CD4-positive, alpha-beta T cell treated with Interleukin-10 for 1 hour (primary cell): ENCODE results near the gene PPARD.
"Not testable (repeated sequence)": the region's sequence is repeated elsewhere in the genome, so short reads cannot be mapped to it uniquely, and the experiment has no call there.

Experiments used
- DNase-seq: peaks from one replicate; pipeline ENCODE4 v3.0.0-alpha.2; 2020

PPARD gene

DNA sequence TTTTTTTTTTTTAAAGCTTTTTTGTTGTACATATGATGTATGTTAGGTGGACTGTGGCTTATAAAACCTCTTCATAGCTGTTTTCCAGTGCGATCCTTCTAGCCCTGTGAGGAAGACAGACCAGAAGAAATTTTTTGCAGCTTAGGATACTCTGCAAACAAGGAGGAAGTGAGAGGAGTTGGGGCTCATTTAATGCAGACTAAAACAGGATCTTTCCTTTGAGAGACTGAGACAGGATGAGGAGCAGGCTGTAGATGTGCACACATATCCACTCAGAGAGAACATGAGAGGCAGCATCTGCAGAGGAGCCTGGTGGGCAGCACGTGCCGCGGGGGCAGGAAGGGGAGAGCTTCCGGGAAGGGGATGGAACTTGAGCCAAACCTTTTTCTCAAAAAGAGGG, 45.7 kb downstream of the PPARD start:
- no peak for DNase-seq

DNA sequence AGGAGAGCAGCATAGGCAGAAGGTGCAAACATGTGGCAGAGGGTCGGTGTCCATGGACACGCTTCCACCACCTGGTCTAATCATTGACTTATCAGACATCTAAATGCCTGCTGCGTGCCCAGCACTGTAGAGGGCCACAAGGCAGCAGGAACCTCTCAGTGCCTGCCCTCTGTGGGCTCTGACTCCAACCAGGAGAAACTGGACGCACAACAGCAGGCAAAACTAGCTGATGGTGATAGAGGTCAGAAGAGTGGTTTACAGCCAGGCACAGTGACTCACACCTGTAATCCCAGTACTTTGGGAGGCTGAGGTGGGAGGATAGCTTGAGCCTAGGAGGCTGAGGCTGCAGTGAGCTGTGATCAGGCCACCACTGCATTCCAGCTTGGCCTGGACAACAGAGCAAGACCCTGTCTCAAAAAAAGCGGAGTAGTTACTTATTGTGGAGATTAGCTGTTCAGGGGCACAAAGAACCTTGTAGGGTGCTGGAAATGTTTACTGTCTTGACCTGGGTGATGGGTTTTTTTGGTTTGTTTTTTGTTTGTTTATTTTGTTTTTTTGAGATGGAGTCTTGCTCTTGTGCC, 46.5 kb downstream of the PPARD start:
- DNase-seq: no peak

GRCh38 chr6:35389386-35389785, 47.0 kb downstream of the PPARD start:
- not testable (repeated sequence) for DNase-seq

DNA sequence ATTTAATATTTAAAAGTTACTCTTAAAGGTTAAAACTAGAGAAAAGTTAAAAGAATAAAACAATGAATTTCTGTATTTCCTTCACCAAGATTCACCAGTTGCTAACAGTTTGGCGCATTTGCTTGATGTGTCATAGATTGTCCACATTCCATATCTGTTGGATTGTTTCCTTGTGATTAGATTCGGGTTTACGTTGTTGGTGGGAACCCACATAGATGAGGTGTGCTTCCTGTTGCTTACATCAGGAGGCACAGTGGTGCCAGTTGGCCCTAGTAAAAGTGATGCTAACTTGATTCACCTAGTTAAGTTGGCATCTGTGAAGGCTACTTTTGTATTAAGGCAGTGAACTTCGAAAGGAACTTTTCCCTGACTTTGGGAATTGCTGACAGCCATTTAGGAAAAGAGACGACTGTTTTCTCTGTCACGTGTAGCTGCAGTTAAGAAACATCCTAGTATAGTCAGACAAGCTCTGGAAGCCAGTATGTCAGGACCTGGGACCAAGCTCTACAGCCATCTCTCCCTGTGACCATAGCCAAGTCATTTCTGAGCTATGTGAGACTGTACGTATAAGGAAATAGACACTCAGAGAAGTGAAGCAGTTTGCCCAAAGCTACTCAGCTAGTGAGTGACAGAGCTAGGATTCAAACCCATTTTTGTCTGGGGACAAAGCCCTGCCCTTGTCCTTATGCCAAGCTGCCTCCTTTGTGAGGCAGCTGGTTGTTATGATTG, 49.0 kb downstream of the PPARD start:
- DNase-seq: peak; percentile 23

DNA sequence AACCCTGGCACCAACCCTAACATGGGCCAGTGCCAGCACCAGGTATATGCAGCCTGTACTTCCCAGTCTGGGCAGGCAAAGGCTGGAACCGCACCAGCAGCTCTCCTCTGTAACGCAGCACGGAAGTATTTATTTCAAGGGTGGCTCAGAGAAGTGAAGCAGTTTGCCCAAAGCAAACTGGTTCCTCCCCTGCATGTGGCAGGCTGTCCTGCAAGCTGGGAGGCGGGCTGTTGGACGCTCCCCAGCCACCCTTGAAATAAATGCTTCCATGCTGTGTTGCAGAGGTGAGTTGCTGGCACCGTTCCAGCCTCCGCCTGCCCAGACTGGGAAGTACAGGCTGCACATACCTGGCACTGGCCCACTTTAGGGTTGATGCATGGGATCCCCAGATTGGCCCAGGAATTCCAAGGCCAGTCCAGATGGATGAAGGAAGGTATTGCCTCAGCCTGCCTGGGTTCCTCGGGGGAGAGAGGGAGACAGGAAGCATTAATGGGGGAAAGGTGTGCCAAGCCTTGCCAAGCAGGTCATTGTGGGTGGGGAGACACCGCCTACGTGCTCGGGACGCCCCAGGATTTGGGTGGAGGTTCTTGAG, 49.8 kb downstream of the PPARD start:
- no peak for DNase-seq

DNA sequence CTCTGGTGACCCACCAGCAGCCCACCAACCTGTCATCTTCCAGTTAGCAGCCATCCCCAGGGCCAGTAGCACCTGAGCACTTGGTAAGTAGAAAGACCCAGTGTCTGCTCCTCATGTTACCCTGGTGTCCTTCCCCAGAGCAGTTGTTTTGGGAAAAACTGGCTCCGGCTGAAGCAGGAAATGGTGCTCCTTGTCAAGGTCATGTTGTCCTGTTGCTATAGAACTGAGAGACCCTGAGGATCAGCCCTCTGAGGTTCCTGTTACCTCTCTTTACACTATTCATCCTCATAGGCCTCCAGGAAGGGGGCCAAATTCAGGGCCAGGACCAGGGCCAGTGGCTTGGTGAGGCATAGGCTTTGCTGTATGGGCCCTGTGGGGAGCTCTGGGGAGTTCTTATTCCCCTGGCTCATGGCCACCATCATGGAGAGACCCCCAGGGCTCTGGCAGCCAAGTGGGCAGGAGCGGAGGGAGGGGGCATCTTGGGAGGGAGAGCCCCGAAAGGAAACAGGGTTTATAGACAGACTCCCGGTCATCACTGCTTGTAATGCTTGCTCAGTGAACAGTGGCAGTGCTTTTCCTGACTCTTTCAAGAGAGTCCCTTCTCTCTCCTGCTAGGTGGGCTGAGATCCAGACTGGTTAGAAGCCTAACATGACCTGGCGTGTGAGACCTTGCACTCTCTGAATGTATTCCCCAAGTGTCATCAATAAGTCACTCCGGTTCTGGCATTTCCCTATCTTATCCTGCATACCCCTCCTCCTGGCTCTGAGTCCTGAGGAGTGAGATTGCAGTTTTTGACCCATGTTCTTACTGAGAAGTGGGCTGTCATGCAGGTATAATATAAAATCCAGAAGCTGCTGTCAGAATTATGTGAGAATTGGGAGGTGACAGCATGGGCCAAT, 50.7 kb downstream of the PPARD start:
- no peak for DNase-seq

DNA sequence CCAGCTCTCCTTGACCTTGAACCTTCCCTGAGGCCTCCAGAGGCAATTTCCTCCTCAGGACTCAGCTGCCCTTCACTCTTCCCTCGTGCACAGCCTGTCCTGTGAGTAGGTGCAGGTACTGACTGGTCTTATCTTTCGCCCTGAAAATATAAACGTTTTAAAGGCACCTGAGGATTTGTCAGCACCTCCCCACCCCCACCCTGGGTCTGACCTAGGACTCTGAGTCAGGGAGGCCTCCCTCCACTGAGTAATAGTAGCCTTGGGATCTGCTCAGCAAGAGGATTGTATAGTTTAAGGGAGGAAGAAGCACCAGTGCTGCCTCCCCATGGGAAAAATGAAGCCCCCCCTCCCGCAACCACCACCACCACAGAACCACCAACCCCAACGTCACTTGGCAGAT, 54.6 kb downstream of the PPARD start:
- no peak for DNase-seq

DNA sequence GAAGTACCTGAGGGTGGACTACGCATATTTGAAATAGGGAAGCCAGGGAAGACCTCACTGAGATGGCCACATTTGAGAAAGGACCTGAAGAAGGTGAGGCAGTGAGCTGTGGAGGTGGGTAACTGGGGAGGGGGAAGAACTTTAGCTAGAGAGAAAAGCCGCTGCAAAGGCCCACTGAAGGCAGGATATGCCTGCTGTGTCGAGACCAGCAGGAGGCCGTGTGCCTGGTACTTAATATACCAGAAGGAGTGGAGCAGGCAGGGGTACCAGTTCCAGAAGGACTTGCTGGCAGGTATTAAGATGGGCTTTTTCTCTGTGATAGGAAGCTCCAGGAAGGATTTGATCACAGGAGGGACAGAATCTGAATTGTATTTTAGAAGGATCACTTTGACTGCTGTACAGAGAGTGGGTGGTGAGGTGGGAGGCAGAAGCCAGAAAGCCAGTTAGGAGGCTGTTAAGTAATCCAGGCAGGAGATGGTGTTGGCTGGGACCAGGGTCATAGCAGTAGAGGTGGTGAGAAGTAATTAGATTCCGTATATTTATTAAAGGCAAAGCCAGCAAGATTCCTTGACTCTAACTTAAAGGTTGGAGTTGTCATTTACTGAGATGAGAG, 55.6 kb downstream of the PPARD start:
- no peak for DNase-seq

DNA sequence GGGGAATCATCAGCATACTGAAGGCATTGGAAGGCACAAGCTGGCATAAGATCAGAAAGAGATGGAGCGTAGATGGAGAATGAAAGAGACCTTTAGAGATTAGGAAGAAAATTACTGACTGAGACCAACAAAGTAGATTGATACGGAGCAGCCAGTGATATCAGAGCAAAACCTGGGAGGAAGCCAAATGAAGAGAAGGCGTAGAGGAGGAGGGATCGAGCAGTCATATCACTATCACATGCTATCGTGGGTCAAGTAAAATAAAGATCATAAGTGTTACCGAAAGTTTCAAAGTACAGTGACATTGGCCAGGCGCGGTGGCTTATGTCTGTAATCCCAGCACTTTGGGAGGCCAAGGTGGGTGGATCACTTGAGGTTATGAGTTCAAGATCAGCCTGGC, 56.2 kb downstream of the PPARD start:
- DNase-seq: no peak

DNA sequence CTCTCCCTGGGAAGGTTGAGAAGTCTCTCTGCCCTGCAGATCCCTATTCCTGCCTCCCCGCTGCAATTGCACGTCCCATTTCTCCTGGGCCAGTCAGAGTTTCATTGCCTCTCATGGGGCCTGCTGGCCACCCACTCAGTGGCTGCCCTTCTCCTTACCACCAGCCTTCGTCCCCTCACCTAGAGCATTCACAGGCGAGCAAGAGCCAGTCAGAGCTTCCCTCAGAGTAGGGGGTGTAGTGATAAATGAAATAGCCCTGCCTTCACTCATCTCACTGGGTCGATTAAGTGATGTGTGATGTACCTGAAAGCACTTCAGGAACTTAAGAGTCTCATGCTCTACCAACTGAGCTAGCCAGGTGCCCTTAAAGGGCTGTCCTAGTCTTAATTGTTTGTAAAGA, 57.8 kb downstream of the PPARD start:
- DNase-seq: no peak

DNA sequence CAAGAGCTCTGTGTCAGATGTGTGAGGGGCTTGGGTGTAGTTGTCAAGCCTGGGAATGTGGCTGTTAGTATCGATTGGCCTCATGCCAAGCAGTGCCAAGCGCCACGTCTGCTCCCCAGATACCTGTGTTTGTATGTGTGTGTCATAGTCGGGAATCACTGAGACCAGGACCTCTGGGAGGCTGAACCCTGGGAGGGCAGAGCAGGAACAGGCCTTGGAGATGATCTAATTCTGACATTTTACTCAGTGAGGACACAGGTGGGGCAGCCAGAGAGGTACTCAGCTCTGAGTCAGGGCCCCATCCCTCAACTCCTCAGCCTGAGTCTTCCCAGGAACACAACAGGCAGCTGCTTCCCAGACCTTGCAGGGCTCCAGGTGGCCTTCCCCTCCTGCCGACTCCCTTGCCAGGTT, 58.5 kb downstream of the PPARD start:
- DNase-seq: no peak

DNA sequence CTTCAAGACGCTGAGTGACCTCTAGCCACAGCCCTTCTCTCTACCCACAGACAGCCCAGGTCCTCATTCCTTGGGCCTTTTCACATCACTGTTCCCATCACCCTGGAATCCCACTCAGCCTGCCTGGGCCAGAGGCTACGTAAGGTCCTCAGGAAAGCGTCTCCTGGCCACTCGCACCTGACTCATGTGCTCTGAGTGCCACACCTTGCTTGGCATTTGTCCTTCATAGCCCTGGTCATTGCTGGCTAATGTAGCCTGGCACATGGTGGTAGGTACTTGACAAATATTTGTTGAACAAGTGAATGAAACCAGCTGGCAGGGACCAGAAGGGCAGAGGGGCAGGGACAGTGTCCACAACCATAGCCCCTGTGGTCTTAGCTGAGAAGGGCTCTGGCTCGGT, 59.2 kb downstream of the PPARD start:
- no peak for DNase-seq

DNA sequence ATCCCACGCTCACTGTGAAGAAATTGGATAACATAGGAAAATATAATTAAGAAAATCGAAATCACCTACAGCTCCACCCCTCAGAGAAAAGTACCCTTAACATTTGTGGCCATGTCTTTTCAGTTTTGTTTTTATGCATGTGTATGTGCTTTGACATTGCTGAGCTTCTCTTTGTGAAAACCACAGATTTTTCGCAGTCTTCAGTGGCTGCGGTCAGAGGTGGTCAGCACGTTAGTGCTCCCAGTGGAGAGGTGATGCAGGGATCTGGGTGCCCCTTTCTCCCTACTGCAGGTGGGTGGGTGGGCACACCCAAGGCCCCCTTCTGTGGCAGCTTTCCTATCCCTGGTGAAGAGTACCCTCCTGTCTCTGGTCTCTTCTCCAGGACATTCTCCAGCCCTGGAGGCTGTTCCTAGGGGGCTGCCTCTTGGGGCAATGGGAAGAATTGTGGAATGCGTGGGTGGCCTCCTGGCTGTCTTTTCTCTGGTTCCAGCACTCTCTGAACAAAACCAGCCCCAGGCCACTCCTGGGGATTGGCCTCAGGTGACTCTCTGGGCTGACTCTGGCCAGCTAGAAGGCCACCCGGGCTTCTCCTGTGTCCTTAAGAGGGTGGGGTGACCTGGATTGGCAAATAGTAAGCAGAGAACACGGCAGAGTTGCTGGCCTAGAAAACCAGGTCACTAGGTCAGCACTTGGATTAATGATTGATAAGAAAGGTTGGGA, 59.9 kb downstream of the PPARD start:
- no peak for DNase-seq

- DNase-seq: no peak
Measured at GRCh38 chr6:35402856-35403191, 60.5 kb downstream of the PPARD start.

- no peak for DNase-seq
Measured at GRCh38 chr6:35403544-35404442, 61.4 kb downstream of the PPARD start.

- no peak for DNase-seq
Measured at GRCh38 chr6:35406711-35407485, 64.5 kb downstream of the PPARD start.

- no peak for DNase-seq
Measured at GRCh38 chr6:35409245-35409644, 66.9 kb downstream of the PPARD start.

DNA sequence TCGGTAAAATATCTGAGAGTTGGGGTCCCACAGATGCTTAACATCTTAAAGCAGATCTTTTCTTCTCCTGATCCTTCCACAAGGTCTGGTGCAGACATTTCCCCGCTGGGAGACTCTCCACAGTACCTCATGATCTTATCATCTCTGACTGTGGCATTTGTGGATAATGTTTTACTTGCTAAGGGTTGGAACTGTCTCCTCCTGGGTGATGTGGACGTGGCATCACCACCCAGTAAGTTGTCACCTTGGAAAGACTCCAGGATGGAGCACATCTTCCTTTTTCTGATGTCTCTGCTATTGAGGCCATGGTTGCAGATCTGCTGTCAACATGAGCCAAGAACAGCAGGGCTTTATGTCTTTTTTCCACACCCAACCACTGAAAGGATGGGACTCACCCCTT, 67.8 kb downstream of the PPARD start:
- DNase-seq: no peak

DNA sequence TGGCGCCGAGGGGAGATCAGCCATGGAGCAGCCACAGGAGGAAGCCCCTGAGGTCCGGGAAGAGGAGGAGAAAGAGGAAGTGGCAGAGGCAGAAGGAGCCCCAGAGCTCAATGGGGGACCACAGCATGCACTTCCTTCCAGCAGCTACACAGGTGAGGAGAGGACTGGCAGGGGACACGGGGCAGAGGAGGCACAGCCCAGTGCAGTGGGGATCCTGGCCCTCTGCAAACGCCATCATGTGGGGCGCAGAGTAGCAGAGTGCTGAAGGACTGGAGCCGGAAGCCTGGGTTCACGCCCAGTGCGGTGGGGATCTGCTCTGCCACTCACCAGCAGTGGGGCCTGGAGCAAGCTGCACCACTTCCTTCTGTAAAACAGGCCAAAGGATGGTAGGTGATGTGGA, 68.7 kb downstream of the PPARD start:
- no peak for DNase-seq

DNA sequence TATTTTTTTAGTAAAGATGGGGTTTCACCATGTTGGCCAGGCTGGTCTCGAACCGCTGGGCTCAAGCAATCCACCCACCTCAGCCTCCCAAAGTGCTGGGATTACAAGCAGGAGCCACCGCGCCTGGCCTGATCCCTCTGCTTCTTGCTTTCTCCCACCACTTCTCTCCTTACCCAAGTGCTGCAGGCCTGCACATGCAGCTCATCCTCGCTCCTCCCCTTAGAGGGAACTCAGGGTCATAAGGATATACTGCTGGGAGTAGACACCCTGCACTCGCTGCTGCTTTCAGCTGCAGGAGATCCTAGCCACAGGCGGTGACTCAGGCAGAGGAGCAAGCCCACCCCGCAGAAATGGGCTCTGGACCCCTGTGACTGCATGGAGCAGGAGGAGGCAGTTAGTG, 69.7 kb downstream of the PPARD start:
- DNase-seq: no peak

DNA sequence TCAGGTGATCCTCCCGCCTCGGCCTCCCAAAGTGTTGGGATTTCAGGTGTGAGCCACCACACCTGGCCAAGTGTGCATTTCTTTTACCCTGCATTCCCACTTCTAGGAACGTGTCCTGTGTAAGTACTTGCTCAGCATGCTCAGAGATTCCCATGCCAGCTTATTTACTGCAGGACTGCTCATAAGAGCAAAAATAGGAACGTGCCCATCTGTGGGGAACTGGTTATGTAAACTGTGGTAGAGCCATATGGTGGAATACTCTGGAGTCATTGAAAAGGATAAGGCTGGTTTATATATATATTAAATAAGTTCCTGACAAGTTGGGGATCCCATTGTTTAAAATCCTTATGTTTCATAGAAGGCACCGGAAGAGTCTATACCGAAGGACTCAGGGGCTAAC, 71.6 kb downstream of the PPARD start:
- DNase-seq: no peak
